Measurements from ENCODE around the gene ALDH1L2.

The ALDH1L2 gene

GRCh38 chr12:105085501-105085900, 1.2 kb upstream of the ALDH1L2 start:
- FAIRE-seq (no peak), DNase-seq (ENCODE audit: insufficient read length, low spot score) (no peak)

DNA sequence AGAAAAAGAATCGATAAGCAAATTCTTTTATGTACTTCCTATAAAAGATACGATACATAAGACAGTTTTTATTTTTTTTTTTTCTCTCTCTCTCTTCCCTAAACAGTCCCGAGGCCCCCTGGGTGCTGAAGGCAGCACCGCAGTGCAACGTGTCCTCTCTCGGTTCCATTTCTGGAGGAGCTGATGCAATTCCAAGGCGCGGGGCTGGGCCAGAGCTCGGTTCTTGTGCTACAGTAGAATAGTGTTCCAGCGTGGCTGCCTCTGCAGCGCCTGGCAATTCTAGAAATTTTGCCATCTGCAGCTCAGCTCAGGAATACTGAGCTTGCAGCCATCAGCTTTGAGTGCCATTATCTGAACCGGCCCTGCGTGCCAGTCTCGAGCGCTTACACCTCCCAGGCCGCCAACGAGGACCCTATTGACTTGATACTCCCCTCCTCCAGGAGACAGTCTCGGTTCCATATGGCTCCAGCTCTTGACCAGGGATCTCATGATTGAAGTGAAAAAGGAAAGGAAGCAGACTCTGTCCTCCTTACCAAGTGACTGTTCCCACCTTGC, 630 bp downstream of the ALDH1L2 start:
- DNase-seq (ENCODE audit: insufficient read length, low spot score) (no peak), FAIRE-seq (no peak)

GRCh38 chr12:105083031-105083430, 1.2 kb downstream of the ALDH1L2 start:
- no peak for FAIRE-seq
- no peak for DNase-seq (ENCODE audit: insufficient read length, low spot score)

DNA sequence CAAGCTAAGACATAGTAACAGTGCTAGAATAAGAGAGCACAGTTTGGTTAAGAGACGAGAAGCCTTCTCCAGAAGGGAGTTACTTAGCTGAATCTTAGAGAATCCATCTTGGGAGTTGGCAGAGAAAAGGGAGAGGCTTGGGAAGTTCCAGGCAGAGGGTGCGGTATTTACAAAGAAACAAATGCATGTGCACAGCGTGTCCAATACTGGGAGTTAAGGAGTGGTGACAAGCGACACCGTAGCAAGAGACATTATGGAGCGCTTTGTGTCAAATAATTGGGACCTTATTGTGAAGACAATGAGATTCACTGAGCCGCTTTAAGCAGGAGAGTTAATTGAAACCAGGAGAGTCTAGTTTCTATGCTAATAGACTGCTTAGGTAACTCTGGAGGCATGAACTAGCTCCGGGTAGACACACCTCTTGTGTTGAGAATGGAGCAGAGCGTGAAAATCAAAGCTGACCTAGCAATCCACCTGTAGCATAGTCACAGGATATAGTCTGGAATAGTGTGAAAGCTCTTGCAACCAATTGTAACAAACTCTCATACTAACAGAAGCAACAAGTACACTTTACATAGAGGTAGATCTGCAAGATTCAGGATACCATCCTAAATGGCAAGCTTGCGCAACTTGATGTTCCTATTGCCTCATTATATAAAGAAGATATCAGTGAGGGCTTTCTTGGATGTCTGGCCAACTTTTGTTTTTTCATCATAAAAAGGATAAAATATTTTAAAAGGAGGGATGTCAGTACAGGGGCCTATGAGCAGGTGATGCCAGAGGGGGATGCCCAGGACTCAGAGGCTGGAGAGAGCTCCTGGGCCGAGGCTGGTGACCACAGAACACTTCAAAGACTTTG, 5.3 kb downstream of the ALDH1L2 start:
- DNase-seq (ENCODE audit: insufficient read length, low spot score) (no peak), FAIRE-seq (no peak)

GRCh38 chr12:105077435-105077834, 6.8 kb downstream of the ALDH1L2 start:
- DNase-seq (ENCODE audit: insufficient read length, low spot score) (no peak), FAIRE-seq (no peak)

GRCh38 chr12:105076913-105077312, 7.3 kb downstream of the ALDH1L2 start:
- DNase-seq (ENCODE audit: insufficient read length, low spot score) (no peak), FAIRE-seq (no peak)

- DNase-seq (ENCODE audit: insufficient read length, low spot score), result no peak
Measured at GRCh38 chr12:105076098-105076497, 8.2 kb downstream of the ALDH1L2 start.

DNA sequence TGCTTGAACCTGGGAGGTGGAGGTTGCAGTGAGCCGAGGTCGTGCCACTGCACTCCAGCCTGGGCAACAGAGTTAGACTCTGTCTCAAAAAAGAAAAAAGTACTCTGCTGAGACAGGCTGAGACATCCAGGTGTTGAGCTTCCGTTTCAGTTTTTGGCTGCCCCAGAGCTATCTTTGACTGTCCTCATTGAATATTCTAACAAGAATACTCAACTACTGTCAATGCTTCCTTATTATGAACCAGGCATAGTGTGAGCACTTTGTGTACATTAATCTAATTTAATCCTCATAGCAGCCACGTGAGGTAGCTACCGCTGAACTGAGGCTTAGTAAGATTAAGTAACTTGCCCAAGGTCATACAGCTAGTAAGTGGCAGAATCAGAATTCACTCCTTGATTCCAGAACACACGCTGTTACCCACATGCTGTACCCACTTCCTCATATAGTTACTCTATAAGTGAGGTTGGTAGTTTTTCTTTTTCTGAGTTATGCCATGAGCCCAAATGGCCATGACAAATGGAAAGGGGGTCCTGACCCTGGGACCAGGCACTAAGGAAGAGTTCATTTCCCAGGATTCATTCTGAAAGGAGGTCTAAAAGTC, 11.3 kb downstream of the ALDH1L2 start:
- FAIRE-seq (no peak), DNase-seq (ENCODE audit: insufficient read length, low spot score) (no peak)

More at GRCh38 chr12:105076098-105076497, 8.2 kb downstream of the ALDH1L2 start:
- FAIRE-seq, result no peak

DNA sequence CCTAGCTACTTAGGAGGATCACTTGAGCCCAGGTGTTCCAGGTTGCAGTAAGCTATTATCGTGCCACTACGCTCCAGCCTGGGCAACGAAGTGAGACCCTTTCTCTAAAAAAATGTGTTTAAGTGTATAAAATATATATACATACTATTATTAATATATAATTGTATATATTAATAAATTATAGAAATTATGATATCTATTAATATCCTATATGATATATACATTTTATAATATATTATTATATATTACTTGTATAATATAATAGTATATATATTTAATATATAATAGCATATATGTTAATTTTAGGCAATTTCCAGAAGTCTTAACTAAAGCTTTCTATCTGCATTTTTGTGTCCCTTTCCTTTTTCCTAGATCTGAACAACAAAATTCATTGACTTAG, 12.3 kb downstream of the ALDH1L2 start:
- FAIRE-seq, result no peak
- no peak for DNase-seq (ENCODE audit: insufficient read length, low spot score)

DNA sequence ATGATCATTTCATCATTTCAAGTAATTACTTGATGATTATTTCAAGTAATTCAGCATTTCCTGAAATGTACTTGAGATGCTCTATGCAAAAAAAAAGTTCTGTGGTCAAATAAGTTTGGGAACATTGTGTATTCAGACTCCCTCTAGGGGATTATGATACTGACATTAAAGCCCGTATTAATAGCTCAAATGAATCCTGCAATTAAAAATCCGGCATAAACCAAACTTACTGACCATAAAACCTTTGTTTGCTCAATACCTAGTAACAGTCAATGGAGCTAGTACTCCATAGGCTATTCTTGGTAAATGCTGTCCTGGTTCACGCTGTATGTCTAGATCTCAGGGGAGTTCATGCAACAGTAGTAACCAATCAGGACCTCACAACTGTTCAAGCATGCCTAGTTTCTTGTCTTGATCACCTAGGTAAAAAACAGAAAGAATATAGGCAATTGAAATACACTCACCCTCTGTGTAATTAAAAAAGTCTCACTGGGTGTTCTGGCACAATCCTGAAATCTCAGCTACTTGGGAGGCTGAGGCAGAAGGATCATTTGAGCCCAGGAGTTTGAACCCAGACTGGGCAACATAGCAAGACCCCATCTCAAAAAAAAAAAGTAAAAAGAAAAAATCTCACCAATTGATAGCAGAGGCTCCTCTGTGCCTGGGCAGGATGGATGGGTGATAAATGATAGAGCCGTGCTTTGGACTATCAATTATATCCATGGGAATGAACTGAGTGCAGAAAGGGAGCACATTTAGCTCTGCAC, 14.1 kb downstream of the ALDH1L2 start:
- no peak for FAIRE-seq
- DNase-seq (ENCODE audit: insufficient read length, low spot score), result no peak

DNA sequence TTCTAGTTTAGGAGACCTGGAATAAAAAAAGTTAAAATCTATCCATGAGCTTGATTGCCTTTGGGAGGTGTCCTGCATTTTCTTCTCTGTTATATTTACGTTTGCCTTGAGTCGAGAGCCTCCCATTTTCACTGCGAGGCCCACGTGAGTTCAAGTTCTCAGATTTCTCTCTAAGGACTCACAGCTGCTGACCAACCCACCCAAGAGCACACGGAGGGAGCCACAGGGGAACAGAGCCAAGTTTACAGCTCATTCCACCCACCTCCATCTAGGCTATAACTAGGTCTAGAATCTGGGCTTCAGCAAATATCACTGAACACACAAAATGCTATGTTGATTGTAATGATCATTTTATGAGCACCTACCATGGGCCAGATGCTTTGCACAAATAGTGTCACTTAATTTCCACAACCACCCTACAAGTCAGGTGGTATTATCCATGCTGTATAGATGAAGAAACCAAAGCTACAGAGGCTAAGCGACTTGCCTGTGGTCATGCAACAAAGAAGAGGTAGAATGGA, 16.7 kb downstream of the ALDH1L2 start:
- FAIRE-seq (no peak), DNase-seq (ENCODE audit: insufficient read length, low spot score) (no peak)

GRCh38 chr12:105064564-105065178, 19.6 kb downstream of the ALDH1L2 start:
- FAIRE-seq, result no peak
- no peak for DNase-seq (ENCODE audit: insufficient read length, low spot score)

DNA sequence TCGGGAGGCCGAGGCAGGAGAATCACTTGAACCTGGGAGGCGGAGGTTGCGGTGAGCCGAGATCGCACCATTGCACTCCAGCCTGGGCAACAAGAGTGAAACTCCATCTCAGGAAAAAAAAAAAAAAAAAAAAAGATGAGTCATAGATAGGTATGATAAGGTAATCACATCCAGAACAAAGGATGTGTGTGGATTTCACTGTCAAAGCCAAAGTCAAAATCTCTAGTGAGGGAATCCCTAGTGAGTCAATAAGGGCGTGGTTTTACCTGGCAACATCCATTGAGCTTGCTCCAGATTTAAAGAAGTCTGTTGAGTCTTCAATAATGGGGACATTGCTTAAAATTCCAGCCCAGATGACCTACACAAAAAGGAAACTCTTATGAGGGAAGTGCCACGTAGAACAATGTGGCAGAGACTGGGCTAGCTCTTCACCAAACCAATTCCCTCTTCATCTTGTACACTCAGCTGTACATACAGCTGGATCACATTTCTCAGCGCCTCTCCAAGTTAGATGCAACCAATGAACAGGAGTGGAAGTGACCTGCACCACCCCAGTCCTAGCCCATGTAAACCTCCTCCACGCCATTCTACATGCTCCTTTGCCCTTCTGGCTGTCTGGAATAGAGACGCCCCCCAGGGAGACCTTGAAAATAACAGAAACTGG, 23.4 kb downstream of the ALDH1L2 start:
- FAIRE-seq (no peak), DNase-seq (ENCODE audit: insufficient read length, low spot score) (no peak)

DNA sequence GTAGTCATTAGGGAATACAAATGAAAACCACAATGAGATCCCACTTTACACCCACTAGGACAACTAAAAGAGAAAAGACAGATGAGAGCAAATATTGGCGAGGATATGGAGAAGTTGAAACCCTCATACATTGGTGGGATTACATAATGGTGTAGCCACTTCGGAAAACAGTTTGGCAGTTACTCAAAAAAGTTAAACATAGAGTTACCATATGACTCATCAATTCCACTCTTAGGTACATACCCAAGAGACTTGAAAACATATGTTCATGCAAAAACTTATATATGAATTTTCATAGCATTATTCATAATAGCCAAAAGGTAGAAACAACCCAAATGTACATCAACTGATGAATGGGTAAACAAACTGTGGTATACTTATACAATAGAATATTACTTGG, 27.1 kb downstream of the ALDH1L2 start:
- DNase-seq (ENCODE audit: insufficient read length, low spot score), result no peak
- no peak for FAIRE-seq

GRCh38 chr12:105053116-105053572, 31.1 kb downstream of the ALDH1L2 start:
- peak; percentile 84 for FAIRE-seq
- DNase-seq (ENCODE audit: insufficient read length, low spot score), result peak; percentile 45

DNA sequence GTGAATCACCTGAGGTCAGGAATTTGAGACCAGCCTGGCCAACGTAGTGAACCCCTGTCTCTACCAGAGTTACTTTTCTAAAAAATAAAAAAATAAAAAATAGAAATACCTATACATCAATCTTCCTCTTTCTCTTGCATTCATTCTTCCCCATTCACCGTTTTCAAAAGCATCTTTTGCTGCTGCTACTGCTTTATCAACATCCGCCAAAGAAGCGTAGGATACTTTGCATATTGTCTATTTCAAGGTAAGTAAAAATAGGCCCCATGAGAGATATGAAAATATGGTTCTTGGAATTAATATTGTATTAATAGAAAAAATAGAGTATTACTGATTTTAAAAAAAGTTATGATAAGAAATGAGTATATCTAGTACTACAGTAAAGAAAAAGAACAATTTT, 32.3 kb downstream of the ALDH1L2 start:
- no peak for FAIRE-seq
- no peak for DNase-seq (ENCODE audit: insufficient read length, low spot score)

- FAIRE-seq, result no peak
- no peak for DNase-seq (ENCODE audit: insufficient read length, low spot score)
Measured at GRCh38 chr12:105048315-105048714, 35.9 kb downstream of the ALDH1L2 start.

- DNase-seq (ENCODE audit: insufficient read length, low spot score), result no peak
- no peak for FAIRE-seq
Measured at GRCh38 chr12:105047308-105047707, 37.0 kb downstream of the ALDH1L2 start.

DNA sequence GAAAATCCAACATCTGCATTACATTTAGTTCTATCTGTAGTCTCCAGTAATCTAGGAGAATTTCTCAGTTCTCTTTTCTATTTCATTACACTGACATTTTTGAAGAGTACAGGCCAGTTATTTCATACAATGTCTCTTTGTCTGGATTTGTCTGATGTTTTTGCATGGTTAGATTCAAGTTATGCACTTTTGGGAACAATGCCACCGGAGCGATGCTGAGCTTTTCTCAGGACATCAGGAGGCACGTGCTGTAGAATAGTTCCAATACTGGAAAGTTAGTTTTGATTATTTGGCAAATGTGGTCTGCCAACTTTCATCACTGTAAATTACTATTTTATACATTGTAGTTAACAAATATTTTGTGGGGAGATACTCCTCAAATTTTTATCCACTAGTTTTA, 43.1 kb downstream of the ALDH1L2 start:
- no peak for FAIRE-seq
- no peak for DNase-seq (ENCODE audit: insufficient read length, low spot score)

DNA sequence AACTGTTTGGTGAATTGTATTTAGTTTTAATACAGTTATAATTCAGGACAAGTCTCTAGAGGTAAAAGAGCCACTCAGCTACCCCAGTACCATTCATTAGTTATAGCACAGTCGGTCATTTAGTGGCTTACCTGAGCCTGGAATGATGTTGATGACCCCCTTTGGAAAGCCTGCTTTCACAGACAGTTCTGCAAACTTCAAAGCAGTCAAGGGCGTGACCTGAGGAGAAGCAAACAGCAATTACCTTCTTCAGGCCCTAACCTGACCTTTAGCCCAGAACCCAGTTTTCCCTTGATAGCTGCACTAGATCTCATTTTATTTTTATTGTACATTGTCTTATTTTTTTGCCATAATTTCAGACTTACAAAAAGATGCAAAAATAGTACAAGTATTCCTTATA, 43.8 kb downstream of the ALDH1L2 start:
- FAIRE-seq (no peak), DNase-seq (ENCODE audit: insufficient read length, low spot score) (no peak)
